Mesendoderm (in vitro differentiated cells): ENCODE data around the gene PTGES.

ENCODE experiments used
- DNase-seq: peaks from one replicate; pipeline ENCODE4 v3.0.0; 2013
- H2AK5ac ChIP-seq: 2 replicates; pipeline ENCODE4 v1.6.1; 2013; ENCODE audit warnings: low read length, inconsistent platforms
- H2BK120ac ChIP-seq: 2 replicates; pipeline ENCODE4 v1.6.1; 2013; ENCODE audit warnings: low read depth, mild to moderate bottlenecking, low read length, moderate library complexity, mixed read lengths
- H2BK15ac ChIP-seq: replicated peaks from 2 replicates; pipeline ENCODE4 v1.6.1; 2013; ENCODE audit warnings: low read depth, mild to moderate bottlenecking, moderate library complexity
- H2BK5ac ChIP-seq: 2 replicates; pipeline ENCODE4 v1.6.1; 2013; ENCODE audit warnings: low read length, inconsistent platforms
- H3K18ac ChIP-seq: 2 replicates; pipeline ENCODE4 v1.6.1; 2013; ENCODE audit warnings: mild to moderate bottlenecking, low read length, mixed read lengths
- H3K23ac ChIP-seq: one replicate; pipeline ENCODE4 v1.6.1; 2013; ENCODE audit warnings: low read length
- H3K27ac ChIP-seq: 2 replicates; pipeline ENCODE4 v1.5.1; 2013; ENCODE audit warnings: low read depth, mild to moderate bottlenecking, inconsistent platforms, low read length, moderate library complexity
- H3K27me3 ChIP-seq: 2 replicates; pipeline ENCODE4 v1.6.1; 2013; ENCODE audit warnings: low read length, control low read depth, mild to moderate bottlenecking, inconsistent platforms; ENCODE audit not compliant: insufficient read depth, poor library complexity
- H3K36me3 ChIP-seq: 2 replicates; pipeline ENCODE4 v1.6.1; 2013; ENCODE audit warnings: low read length, inconsistent platforms; ENCODE audit not compliant: control insufficient read depth, insufficient read depth
- H3K4ac ChIP-seq: one replicate; pipeline ENCODE4 v1.6.1; 2013; ENCODE audit warnings: low read depth, mild to moderate bottlenecking, low read length, moderate library complexity
- H3K4me1 ChIP-seq: 2 replicates; pipeline ENCODE4 v1.6.1; 2013; ENCODE audit warnings: low read depth, low read length, inconsistent platforms; ENCODE audit not compliant: control insufficient read depth
- H3K4me2 ChIP-seq: 2 replicates; pipeline ENCODE4 v1.6.1; 2013; ENCODE audit warnings: low read length
- H3K4me3 ChIP-seq: 2 replicates; pipeline ENCODE4 v1.5.1; 2013; ENCODE audit warnings: mild to moderate bottlenecking, low read length
- H3K56ac ChIP-seq: one replicate; pipeline ENCODE4 v1.6.1; 2013; ENCODE audit warnings: low read length
- H3K79me1 ChIP-seq: 2 replicates; pipeline ENCODE4 v1.6.1; 2013; ENCODE audit warnings: low read length, inconsistent platforms
- H3K79me2 ChIP-seq: 2 replicates; pipeline ENCODE4 v1.6.1; 2013; ENCODE audit warnings: mild to moderate bottlenecking, low read length; ENCODE audit not compliant: control insufficient read depth, insufficient read depth
- H3K9ac ChIP-seq: 2 replicates; pipeline ENCODE4 v1.6.1; 2013; ENCODE audit warnings: low read length, inconsistent platforms
- H4K5ac ChIP-seq: one replicate; pipeline ENCODE4 v1.6.1; 2013; ENCODE audit warnings: low read length
- H4K8ac ChIP-seq: one replicate; pipeline ENCODE4 v1.6.1; 2013; ENCODE audit warnings: low read depth, mild to moderate bottlenecking, control low read depth, low read length, moderate library complexity
- WGBS: extraction: QIAGEN DNeasy Blood & Tissue Kit; methylation state at CpG from one replicate; pipeline ENCODE4 v1.1.7; 2013; ENCODE audit warnings: low lambda C conversion rate, missing lambda C conversion rate; ENCODE audit not compliant: insufficient coverage; ENCODE audit errors: extremely low coverage; 5-methylcytosine and 5-hydroxymethylcytosine counted together

PTGES gene

GRCh38 chr9:129697656-129698253 lies 55.1 kb downstream of the PTGES start:
- H2BK5ac ChIP-seq: no peak overlapping the region
- H3K79me2 ChIP-seq: no peaks in the 10 kb centered on the region
- H3K9ac ChIP-seq: peak overlapping the region; percentile 83
- H3K23ac ChIP-seq: peak overlapping the region; percentile 66
- H3K4ac ChIP-seq: peak overlapping the region; percentile 56
- no peak overlapping the region for H2BK15ac ChIP-seq
- H3K56ac ChIP-seq: peak overlapping the region; percentile 92
- peak overlapping the region; percentile 65 for H3K18ac ChIP-seq
- H3K36me3 ChIP-seq: no peaks in the 10 kb centered on the region
- H4K5ac ChIP-seq: peak overlapping the region; percentile 56
- no peak overlapping the region for H4K8ac ChIP-seq
- DNase-seq: peak; percentile 19
- peak overlapping the region; percentile 93 for H3K4me2 ChIP-seq
- no peak overlapping the region for H2BK120ac ChIP-seq
- H2AK5ac ChIP-seq: no peak overlapping the region
- H3K4me3 ChIP-seq: peak overlapping the region; percentile 44
- WGBS: no CpG with 5 or more reads among the region's 25 CpGs
- no peaks in the 10 kb centered on the region for H3K27me3 ChIP-seq
- H3K79me1 ChIP-seq: no peaks in the 10 kb centered on the region
- H3K27ac ChIP-seq: no peak overlapping the region
- no peaks in the 10 kb centered on the region for H3K4me1 ChIP-seq

DNA sequence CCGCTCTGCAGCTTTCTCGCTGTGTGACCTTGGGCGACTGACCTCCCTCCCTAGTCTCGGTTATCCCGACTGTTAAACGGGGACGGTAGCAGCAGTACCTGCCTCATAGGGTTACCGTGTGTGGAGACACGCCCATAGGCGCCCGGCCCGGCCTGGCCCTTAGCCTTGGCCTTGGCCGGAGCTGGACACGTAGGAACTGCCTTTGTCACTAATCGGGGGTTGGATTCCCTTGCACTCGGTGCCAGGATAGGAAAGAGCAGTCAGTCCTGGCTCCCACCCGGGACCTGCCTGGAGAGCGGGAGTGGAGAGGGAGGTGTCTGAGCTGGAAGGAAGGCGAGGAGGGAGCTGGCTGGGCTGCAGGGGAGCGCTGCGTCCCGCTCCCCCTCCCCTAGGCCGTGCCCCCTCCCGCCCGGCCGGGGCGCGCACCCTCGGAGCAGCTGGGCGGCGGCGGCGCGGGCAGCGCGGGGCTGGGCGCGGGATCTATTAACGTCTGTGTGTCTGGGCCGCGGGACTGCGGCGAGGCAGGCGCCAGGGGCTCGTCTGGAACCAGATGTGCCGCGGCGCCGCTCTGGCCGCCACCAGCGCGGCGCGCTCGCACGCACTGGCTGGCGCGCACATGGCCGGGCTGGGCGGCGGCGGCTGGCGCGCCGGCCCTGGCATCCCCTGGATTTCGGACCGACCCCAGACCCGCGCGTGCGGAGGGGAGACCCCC lies 55.7 kb downstream of the PTGES start:
- no peaks in the 10 kb centered on the region for H3K79me2 ChIP-seq
- H2BK120ac ChIP-seq: no peak overlapping the region
- H3K36me3 ChIP-seq: no peaks in the 10 kb centered on the region
- H3K27me3 ChIP-seq: no peaks in the 10 kb centered on the region
- no peaks in the 10 kb centered on the region for H3K4me1 ChIP-seq
- peak overlapping the region; percentile 97 for H3K23ac ChIP-seq
- WGBS: no CpG with 5 or more reads among the region's 71 CpGs
- H2AK5ac ChIP-seq: no peak overlapping the region
- DNase-seq: peak; percentile 47
- no peak overlapping the region for H4K5ac ChIP-seq
- H2BK15ac ChIP-seq: no peak overlapping the region
- peak overlapping the region; percentile 52 for H3K4me3 ChIP-seq
- no peak overlapping the region for H2BK5ac ChIP-seq
- H3K9ac ChIP-seq: peak overlapping the region; percentile 83
- no peaks in the 10 kb centered on the region for H3K79me1 ChIP-seq
- no peak overlapping the region for H3K27ac ChIP-seq
- H3K18ac ChIP-seq: peak overlapping the region; percentile 65
- H3K4me2 ChIP-seq: peak overlapping the region; percentile 93
- H4K8ac ChIP-seq: no peak overlapping the region
- H3K56ac ChIP-seq: peak overlapping the region; percentile 92
- H3K4ac ChIP-seq: peak overlapping the region; percentile 56

DNA sequence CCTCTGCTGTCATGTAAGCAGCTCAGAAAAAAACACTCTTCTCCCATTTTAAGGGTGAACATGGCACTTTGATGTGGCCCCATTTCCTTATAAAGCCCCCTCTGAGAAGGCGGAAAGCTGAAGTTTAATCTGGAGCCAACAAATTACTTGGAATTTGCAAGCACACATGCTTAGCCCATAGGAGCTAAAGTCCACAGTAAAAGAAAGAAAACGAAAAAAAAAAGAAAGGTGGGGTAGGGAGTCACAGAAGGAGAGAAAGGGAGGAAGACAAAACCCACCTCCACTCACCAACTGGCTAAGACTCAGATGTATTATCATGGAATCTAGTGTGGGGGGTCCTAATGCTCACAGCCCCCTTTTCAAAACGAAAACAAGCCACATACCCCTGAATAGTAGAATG lies 57.0 kb downstream of the PTGES start:
- Histone ChIP-seq H3K56ac (no peak overlapping the region), H2AK5ac (no peak overlapping the region), H3K27ac (no peak overlapping the region), H2BK15ac (no peak overlapping the region), H4K5ac (no peak overlapping the region), H3K79me2 (no peaks in the 10 kb centered on the region), H3K4ac (no peak overlapping the region), H3K27me3 (no peaks in the 10 kb centered on the region), H3K79me1 (no peaks in the 10 kb centered on the region), H3K4me2 (no peak overlapping the region), H3K36me3 (no peaks in the 10 kb centered on the region), H2BK120ac (no peak overlapping the region), H3K9ac (no peak overlapping the region), H3K4me1 (no peaks in the 10 kb centered on the region), H4K8ac (no peak overlapping the region), H3K4me3 (no peak overlapping the region), H3K23ac (no peak overlapping the region), H3K18ac (no peak overlapping the region), H2BK5ac (no peak overlapping the region)
- DNase-seq: no peak
- no CpG with 5 or more reads among the region's 3 CpGs for WGBS

- Histone ChIP-seq H3K27me3 (no peaks in the 10 kb centered on the region), H3K9ac (no peak overlapping the region), H2AK5ac (no peak overlapping the region), H3K4me3 (no peak overlapping the region), H4K8ac (no peak overlapping the region), H3K4me2 (no peak overlapping the region), H3K18ac (no peak overlapping the region), H2BK5ac (no peak overlapping the region), H3K36me3 (no peaks in the 10 kb centered on the region), H2BK15ac (no peak overlapping the region), H2BK120ac (no peak overlapping the region), H3K23ac (no peak overlapping the region), H3K56ac (no peak overlapping the region), H3K4ac (no peak overlapping the region), H3K4me1 (no peaks in the 10 kb centered on the region), H4K5ac (no peak overlapping the region), H3K79me2 (no peaks in the 10 kb centered on the region), H3K79me1 (no peaks in the 10 kb centered on the region), H3K27ac (no peak overlapping the region)
- DNase-seq: no peak
- WGBS: no CpG with 5 or more reads among the region's 11 CpGs
Observed at GRCh38 chr9:129694243-129694646, 58.6 kb downstream of the PTGES start.

GRCh38 chr9:129693741-129694140 lies 59.1 kb downstream of the PTGES start:
- Histone ChIP-seq H2BK120ac (no peak overlapping the region), H3K27me3 (no peaks in the 10 kb centered on the region), H4K5ac (no peak overlapping the region)

More at GRCh38 chr9:129693741-129694140, 59.1 kb downstream of the PTGES start:
- Histone ChIP-seq H3K36me3 (no peaks in the 10 kb centered on the region), H3K4ac (no peak overlapping the region), H3K27ac (no peak overlapping the region), H3K9ac (no peak overlapping the region), H3K56ac (no peak overlapping the region), H3K79me2 (no peaks in the 10 kb centered on the region), H2BK5ac (no peak overlapping the region), H3K18ac (no peak overlapping the region), H3K4me2 (no peak overlapping the region), H3K4me3 (no peak overlapping the region), H3K79me1 (no peaks in the 10 kb centered on the region), H3K23ac (no peak overlapping the region), H4K8ac (no peak overlapping the region), H2AK5ac (no peak overlapping the region), H2BK15ac (no peak overlapping the region), H3K4me1 (no peaks in the 10 kb centered on the region)
- no peak for DNase-seq
- WGBS: no CpG with 5 or more reads among the region's 8 CpGs
